HepG2 (cell line): ENCODE data around the gene GRIA3. TPM values are rescaled to one million over a fixed set of nuclear protein-coding genes. Genes with fewer than 3 reads are reported as not detected.

Source experiments
- ATAC-seq: fragments of 200-7000 bp; cut with Tn5 transposase; 3 replicates; pipeline ENCODE4 v1.9.1; 2020; ENCODE audit warnings: mild to moderate bottlenecking, moderate library complexity
- BruUV-seq: library from RNA; stranded (reverse); fragments of 400-500 nt; replicated peaks from 2 replicates; lab custom pipeline; 2021; lab: Mats Ljungman, UMichigan
- CTCF ChIA-PET: fragments of 300-600 bp; formaldehyde crosslinking; extraction: SDS; loops from one replicate; lab custom pipeline; 2021; ENCODE audit warnings: low total read pairs, inconsistent platforms, low intra/inter-chr PET ratio; lab: Yijun Ruan, JAX
- POLR2A ChIA-PET: fragments of 350-600 bp; sonication (Branson Sonifier 250); formaldehyde crosslinking; loops from one replicate; lab custom pipeline; 2020; ENCODE audit warnings: antibody characterized with exemption, inconsistent platforms; lab: Yijun Ruan, JAX
- DNase-seq: peaks from one replicate; pipeline ENCODE4 v3.0.0-alpha.2; 2015; ENCODE audit warnings: low spot score
- FAIRE-seq: peaks from 3 replicates; lab custom pipeline; 2011; peaks lifted over from hg19 to GRCh38; lab: Jason Lieb, UNC
- H2AFZ ChIP-seq: one replicate; pipeline ENCODE4 v1.6.1; 2011; ENCODE audit warnings: low read length, inconsistent platforms
- H3K27ac ChIP-seq: fragments of 300-600 bp; 3 replicates; pipeline ENCODE4 v1.8.0; 2011; ENCODE audit warnings: mixed run types, mild to moderate bottlenecking, mixed read lengths, low read length, inconsistent platforms; ENCODE audit not compliant: insufficient read depth; ENCODE audit errors: extremely low read length
- H3K27me3 ChIP-seq, 2 experiments: fragments of 200-600 bp in 1 of 2; 2 replicates in 1 of 2; 3 replicates in 1 of 2; pipeline versions ENCODE4 v1.6.0 to v1.8.0; 2011; ENCODE audit warnings: low read length in 2 of 2, mild to moderate bottlenecking in 2 of 2, moderate library complexity in 2 of 2, inconsistent platforms in 1 of 2; ENCODE audit not compliant: insufficient read depth in 2 of 2, control insufficient read depth in 1 of 2
- H3K36me3 ChIP-seq, 2 experiments: fragments of 200-600 bp in 1 of 2; replicated peaks in 1 of 2; 2 replicates in 1 of 2; 3 replicates in 1 of 2; pipeline versions ENCODE4 v1.5.1 to v1.8.0; 2011; ENCODE audit warnings: low read length in 2 of 2, inconsistent platforms in 1 of 2; ENCODE audit not compliant: insufficient read depth in 2 of 2, control insufficient read depth in 1 of 2
- H3K4me1 ChIP-seq: 2 replicates; pipeline ENCODE4 v1.5.1; 2012; ENCODE audit warnings: low read length, inconsistent platforms; ENCODE audit not compliant: insufficient read depth
- H3K4me2 ChIP-seq: 2 replicates; pipeline ENCODE4 v1.6.0; 2011; ENCODE audit warnings: low read depth, low read length, inconsistent platforms
- H3K4me3 ChIP-seq, 3 experiments: fragments of 200-600 bp in 1 of 3; sonication (generic), shearing (Covaris generic) in 1 of 3; replicated peaks in 1 of 3; 2 replicates each; pipeline ENCODE4 v1.5.1; 2011 to 2016; ENCODE audit warnings: low read length in 3 of 3, inconsistent platforms in 2 of 3, low read depth in 2 of 3, mild to moderate bottlenecking in 2 of 3, control low read depth in 1 of 3, mixed read lengths in 1 of 3; ENCODE audit not compliant: insufficient read depth in 1 of 3
- H3K79me2 ChIP-seq: one replicate; pipeline ENCODE4 v1.6.1; 2011; ENCODE audit warnings: low read length, inconsistent platforms; ENCODE audit not compliant: insufficient read depth
- H3K9ac ChIP-seq: 2 replicates; pipeline ENCODE4 v1.6.0; 2011; ENCODE audit warnings: mild to moderate bottlenecking, low read depth, low read length, inconsistent platforms; ENCODE audit not compliant: insufficient read depth
- H3K9me3 ChIP-seq: 2 replicates; pipeline ENCODE4 v1.5.1; 2012; ENCODE audit warnings: mild to moderate bottlenecking, low read length
- H4K20me1 ChIP-seq: 2 replicates; pipeline ENCODE4 v1.6.0; 2011; ENCODE audit warnings: inconsistent platforms, mild to moderate bottlenecking, low read length, moderate library complexity; ENCODE audit not compliant: insufficient read depth
- HNRNPLL ChIP-seq: fragments of 200-400 bp; formaldehyde crosslinking; IDR thresholded peaks from 2 replicates; pipeline ENCODE4 v1.6.1; 2017; ENCODE audit warnings: mild to moderate bottlenecking, low read depth, low read length; ENCODE audit not compliant: poor library complexity, severe bottlenecking
- MED13 ChIP-seq: sonication (generic); formaldehyde crosslinking; IDR thresholded peaks from 2 replicates; pipeline ENCODE4 v1.5.0; 2020; ENCODE audit warnings: missing genetic modification reagents
- NFIB ChIP-seq: sonication (generic); formaldehyde crosslinking; IDR thresholded peaks from 2 replicates; pipeline ENCODE4 v1.9.0; 2021; ENCODE audit warnings: missing genetic modification reagents, mild to moderate bottlenecking, borderline replicate concordance
- NONO ChIP-seq, 2 experiments: fragments of 450-650 bp in 1 of 2; sonication (generic) in 1 of 2; formaldehyde crosslinking in 1 of 2; IDR thresholded peaks in 1 of 2; conservative IDR thresholded peaks in 1 of 2; 2 replicates each; pipeline versions ENCODE4 v1.6.1 to v1.8.0; 2017 to 2022; ENCODE audit warnings: mild to moderate bottlenecking in 1 of 2, missing genetic modification reagents in 1 of 2, moderate library complexity in 1 of 2
- ONECUT2 ChIP-seq: sonication (generic); formaldehyde crosslinking; IDR thresholded peaks from 2 replicates; pipeline ENCODE4 v1.4.0; 2020; ENCODE audit warnings: missing genetic modification reagents
- ZNF547 ChIP-seq: sonication (generic); formaldehyde crosslinking; IDR thresholded peaks from 2 replicates; pipeline ENCODE4 v1.5.1; 2020; ENCODE audit warnings: mild to moderate bottlenecking, missing genetic modification reagents
- ZNF563 ChIP-seq: sonication (generic); formaldehyde crosslinking; IDR thresholded peaks from 2 replicates; pipeline ENCODE4 v1.8.0; 2022; ENCODE audit warnings: mild to moderate bottlenecking, moderate library complexity, missing genetic modification reagents
- ZNF570 ChIP-seq: sonication (generic); formaldehyde crosslinking; IDR thresholded peaks from 2 replicates; pipeline ENCODE4 v1.4.0; 2020; ENCODE audit warnings: mild to moderate bottlenecking, missing genetic modification reagents, borderline replicate concordance
- ZNF747 ChIP-seq: sonication (generic); formaldehyde crosslinking; IDR thresholded peaks from 2 replicates; pipeline ENCODE4 v1.8.1; 2023; ENCODE audit warnings: missing genetic modification reagents, mild to moderate bottlenecking, borderline replicate concordance
- ZNF772 ChIP-seq: sonication (generic); formaldehyde crosslinking; IDR thresholded peaks from 2 replicates; pipeline ENCODE4 v1.5.0; 2020; ENCODE audit warnings: mild to moderate bottlenecking, missing genetic modification reagents
- WGBS: methylation state at CpG from one replicate; pipeline ENCODE4 v1.1.6; 2017; ENCODE audit warnings: low lambda C conversion rate; 5-methylcytosine and 5-hydroxymethylcytosine counted together
- in situ Hi-C: cut with HindIII; loops from 2 replicates; pipeline ENCODE4 v1.10.0; 2017; ENCODE audit warnings: low pct_unique_long_range_greater_than_20kb; ENCODE audit not compliant: extremely low pct_ligation_motif_present
- intact Hi-C: fragments of 100-400 bp; cut with micrococcal nuclease; formaldehyde crosslinking; loops from one replicate; pipeline ENCODE4 v1.10.0; 2022; ENCODE audit not compliant: unreplicated experiment
- polyA plus RNA-seq, 8 experiments: library from polyadenylated mRNA; depleted of rRNA in 3 of 8; stranded (reverse) in 7 of 8; unstranded in 1 of 8; fragments of >200 nt; fragmentation: Illumina TruSeq in 4 of 8; extraction: Trizol in 4 of 8; gene quantifications; 2 replicates each; pipeline versions ENCODE4 v1.2.1 to v1.2.3, GENCODE V29; 2011 to 2016; ENCODE audit warnings: low read depth in 4 of 8, missing spikeins in 1 of 8, mixed read lengths in 1 of 8; ENCODE audit not compliant: insufficient read depth in 1 of 8
- total RNA-seq, 5 experiments: library from RNA; depleted of rRNA; stranded (reverse); fragments of >200 nt; fragmentation: Illumina TruSeq; extraction: Trizol; gene quantifications; 2 replicates each; pipeline ENCODE4 v1.2.3, GENCODE V29; 2016; ENCODE audit warnings: low read depth in 1 of 5
- TF ChIP-seq, protein P1 (sequence below): sonication (generic); formaldehyde crosslinking; conservative IDR thresholded peaks from 2 replicates; pipeline ENCODE4 v1.5.0; 2020; ENCODE audit warnings: missing genetic modification reagents
- TF ChIP-seq, protein P2 (sequence below): sonication (generic); formaldehyde crosslinking; IDR thresholded peaks from 2 replicates; pipeline ENCODE4 v1.8.1; 2023; ENCODE audit warnings: mild to moderate bottlenecking, moderate library complexity, missing genetic modification reagents
- TF ChIP-seq, protein P3 (sequence below): sonication (generic); formaldehyde crosslinking; conservative IDR thresholded peaks from 2 replicates; pipeline ENCODE4 v1.8.1; 2023; ENCODE audit warnings: missing genetic modification reagents

Gene GRIA3
- total and polyA plus RNA-seq, 2 of the 13 experiments (the other 11 are each of a cell fraction or from before 2014, with no cell fraction given), result not detected

DNA sequence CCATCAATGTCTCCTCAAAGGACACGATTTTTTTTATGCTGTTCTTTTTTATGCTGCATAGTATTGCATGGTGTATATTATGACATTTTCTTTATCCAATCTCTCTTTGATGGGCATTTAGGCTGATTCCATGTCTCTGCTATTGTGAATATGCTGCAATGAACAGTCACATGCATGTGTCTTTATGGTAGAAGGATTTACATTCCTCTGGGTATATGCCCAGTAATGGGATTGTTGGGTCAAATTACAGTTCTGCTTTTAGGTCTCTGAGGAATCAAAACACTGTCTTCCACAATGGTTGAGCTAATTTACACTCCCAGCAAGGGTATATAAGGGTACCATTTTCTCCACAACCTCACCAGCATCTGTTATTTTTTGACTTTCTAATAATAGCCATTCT is 113.9 kb downstream of the GRIA3 start:
- ATAC-seq, result no peak
- H3K4me2 ChIP-seq, result no peak overlapping the region
- no peak overlapping the region for H3K9ac ChIP-seq
- TF ChIP-seq ONECUT2 (no peak), ZNF747 (CRISPR knock-in tag) (no peak)
- TF ChIP-seq, protein P1, sequence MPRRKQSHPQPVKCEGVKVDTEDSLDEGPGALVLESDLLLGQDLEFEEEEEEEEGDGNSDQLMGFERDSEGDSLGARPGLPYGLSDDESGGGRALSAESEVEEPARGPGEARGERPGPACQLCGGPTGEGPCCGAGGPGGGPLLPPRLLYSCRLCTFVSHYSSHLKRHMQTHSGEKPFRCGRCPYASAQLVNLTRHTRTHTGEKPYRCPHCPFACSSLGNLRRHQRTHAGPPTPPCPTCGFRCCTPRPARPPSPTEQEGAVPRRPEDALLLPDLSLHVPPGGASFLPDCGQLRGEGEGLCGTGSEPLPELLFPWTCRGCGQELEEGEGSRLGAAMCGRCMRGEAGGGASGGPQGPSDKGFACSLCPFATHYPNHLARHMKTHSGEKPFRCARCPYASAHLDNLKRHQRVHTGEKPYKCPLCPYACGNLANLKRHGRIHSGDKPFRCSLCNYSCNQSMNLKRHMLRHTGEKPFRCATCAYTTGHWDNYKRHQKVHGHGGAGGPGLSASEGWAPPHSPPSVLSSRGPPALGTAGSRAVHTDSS (CRISPR knock-in tag), result no peak
- no peaks in the 10 kb centered on the region for H3K79me2 ChIP-seq
- no peaks in the 10 kb centered on the region for H3K27me3 ChIP-seq
- no peak overlapping the region for H3K27ac ChIP-seq
- ChIA-PET POLR2A (no interaction called here), CTCF (no interaction called here)
- no peak for DNase-seq
- no peak for FAIRE-seq
- no TSS peak for BruUV-seq
- intact Hi-C loops (no loop called here), in situ Hi-C loops (no loop called here)
- 0% methylated on average over 1 of the region's 1 CpG for WGBS
- H3K9me3 ChIP-seq, result no peaks in the 10 kb centered on the region
- H2AFZ ChIP-seq, result no peak overlapping the region
- no peaks in the 10 kb centered on the region for H3K36me3 ChIP-seq
- H3K4me3 ChIP-seq, result no peak overlapping the region
- no peaks in the 10 kb centered on the region for H3K4me1 ChIP-seq
- H4K20me1 ChIP-seq, result no peaks in the 10 kb centered on the region

DNA sequence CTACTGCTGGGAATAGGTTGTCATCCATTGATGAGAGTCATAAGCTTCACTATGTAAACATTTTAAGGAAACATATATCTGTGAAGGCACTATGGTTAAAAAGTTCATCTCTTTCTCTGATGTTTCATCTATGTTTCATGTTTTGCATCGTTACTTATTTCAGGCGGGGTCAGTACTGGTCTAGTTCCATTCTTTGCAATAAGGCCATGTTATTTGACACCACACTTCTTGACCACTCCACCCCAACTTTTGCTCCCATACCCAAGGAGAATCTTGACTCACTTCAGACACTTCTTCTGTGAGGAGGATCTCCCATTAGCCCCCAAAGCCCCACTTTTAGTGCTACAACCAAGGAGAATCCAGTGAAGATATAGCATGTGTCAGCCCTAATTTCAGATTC is 119.4 kb downstream of the GRIA3 start:
- in situ Hi-C loops (no loop called here), intact Hi-C loops (no loop called here)
- FAIRE-seq, result no peak
- H3K27me3 ChIP-seq, result no peaks in the 10 kb centered on the region; a peak in 1 of 5 replicates
- H3K4me1 ChIP-seq, result no peaks in the 10 kb centered on the region
- H3K79me2 ChIP-seq, result no peaks in the 10 kb centered on the region
- no peak for ATAC-seq
- H3K27ac ChIP-seq, result no peak overlapping the region
- TF ChIP-seq ZNF772 (CRISPR knock-in tag), result no peak
- TF ChIP-seq NONO (IDR thresholded peaks at IDR 0.05), result no peak
- no peak for TF ChIP-seq NONO (CRISPR knock-in tag; conservative IDR thresholded peaks at IDR 0.05)
- TF ChIP-seq, protein P2, sequence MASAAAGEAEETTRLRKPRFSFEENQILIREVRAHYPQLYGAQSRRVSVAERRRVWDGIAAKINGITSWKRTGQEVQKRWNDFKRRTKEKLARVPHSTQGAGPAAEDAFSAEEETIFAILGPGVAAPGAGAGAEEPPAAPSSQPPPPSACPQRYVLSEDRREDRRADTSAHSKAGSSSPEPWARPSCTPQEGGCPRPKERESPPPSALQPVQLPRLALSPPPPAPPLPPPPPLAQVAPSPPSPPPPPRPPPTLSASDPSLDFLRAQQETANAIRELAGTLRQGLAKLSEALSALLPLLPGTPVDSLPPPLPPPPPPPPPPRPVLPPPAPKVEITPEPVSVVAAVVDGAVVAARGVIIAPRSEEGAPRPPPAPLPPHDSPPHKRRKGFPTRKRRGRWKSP, result no peak
- TF ChIP-seq, protein P3, sequence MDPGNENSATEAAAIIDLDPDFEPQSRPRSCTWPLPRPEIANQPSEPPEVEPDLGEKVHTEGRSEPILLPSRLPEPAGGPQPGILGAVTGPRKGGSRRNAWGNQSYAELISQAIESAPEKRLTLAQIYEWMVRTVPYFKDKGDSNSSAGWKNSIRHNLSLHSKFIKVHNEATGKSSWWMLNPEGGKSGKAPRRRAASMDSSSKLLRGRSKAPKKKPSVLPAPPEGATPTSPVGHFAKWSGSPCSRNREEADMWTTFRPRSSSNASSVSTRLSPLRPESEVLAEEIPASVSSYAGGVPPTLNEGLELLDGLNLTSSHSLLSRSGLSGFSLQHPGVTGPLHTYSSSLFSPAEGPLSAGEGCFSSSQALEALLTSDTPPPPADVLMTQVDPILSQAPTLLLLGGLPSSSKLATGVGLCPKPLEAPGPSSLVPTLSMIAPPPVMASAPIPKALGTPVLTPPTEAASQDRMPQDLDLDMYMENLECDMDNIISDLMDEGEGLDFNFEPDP, result no peak
- TF ChIP-seq ZNF547 (CRISPR knock-in tag), result no peak
- TF ChIP-seq MED13 (CRISPR knock-in tag), result no peak
- TF ChIP-seq ZNF563 (CRISPR knock-in tag), result no peak
- no peak for TF ChIP-seq ZNF570
- TF ChIP-seq NFIB (CRISPR knock-in tag), result no peak
- TF ChIP-seq HNRNPLL, result no peak
- H3K36me3 ChIP-seq, result no peaks in the 10 kb centered on the region
- H3K9me3 ChIP-seq, result no peaks in the 10 kb centered on the region
- POLR2A ChIA-PET, result no interaction called here
- H4K20me1 ChIP-seq, result no peaks in the 10 kb centered on the region
- H3K9ac ChIP-seq, result no peak overlapping the region
- H3K4me3 ChIP-seq, result no peak overlapping the region
- BruUV-seq, result no TSS peak
- no peak overlapping the region for H3K4me2 ChIP-seq
- H2AFZ ChIP-seq, result no peak overlapping the region
- no peak for DNase-seq
- CTCF ChIA-PET, result no interaction called here
- WGBS, result 5% methylated on average over 2 of the region's 2 CpGs
